ENCODE data around the gene NET1.

NET1 gene

DNA sequence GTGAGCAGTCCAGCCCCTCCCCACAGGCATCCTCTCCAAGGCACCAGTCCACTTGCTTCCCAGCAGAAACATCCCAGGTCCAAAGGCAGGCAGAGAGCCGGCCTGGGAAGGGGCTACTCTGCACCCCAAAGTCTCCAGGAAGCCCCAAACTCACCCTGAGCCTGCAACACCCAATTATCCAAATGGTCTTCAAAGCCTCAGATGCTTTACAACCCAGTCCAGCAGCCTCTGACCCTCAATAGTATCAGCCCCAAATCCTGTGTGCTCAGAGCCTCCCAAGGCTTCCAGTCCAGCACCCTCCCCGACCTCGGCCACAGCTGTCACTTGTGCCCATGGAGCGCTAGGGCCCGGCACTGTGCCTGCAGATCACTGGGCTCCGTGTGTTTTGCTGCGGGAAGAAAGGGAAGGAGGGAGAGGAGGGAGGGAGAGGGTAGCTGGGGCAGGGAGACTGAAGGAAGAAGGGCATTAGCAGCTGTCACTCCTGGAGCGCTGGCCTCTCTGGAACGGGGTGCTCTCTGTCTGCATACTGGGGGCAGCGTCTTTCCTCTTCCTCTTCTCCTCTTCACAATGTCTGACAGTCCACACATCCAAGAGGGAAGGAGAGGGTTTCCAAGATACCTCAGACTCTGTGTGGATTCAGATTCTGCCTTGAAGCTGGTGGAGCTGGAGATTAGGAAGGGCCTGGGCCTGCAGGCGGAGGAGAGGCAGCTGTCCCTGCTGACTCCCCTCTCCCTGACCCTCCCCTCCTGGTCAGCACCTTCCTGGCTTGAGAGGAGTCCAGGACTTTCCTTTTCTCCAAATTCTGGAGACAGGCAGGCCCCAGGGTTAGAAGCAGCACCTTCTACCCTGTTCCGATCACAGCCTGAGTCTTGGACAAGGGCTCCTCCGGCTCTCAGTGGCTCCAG, 73.8 kb downstream of the NET1 start:
- DNase-seq (ENCODE audit: low spot score), result no peak

DNA sequence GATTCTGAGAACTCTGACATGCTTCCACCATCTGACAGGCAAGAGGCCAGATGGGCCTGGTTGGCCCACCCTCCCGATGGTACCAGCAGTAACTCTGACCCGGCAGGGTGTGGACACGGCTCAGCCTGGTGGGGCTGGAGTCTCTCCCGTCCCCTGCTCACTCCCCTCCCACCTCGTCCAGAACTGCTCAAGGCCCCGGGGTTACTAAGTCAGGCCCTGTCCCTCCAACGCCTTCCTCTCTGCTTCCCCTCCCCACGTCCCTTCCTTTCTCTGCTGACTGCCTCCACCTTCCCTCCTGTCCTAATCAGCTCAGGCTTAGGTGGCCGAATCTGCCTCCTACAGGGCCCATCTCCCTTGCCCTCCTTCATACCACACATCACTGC, 74.5 kb downstream of the NET1 start:
- DNase-seq (ENCODE audit: low spot score), result no peak

DNA sequence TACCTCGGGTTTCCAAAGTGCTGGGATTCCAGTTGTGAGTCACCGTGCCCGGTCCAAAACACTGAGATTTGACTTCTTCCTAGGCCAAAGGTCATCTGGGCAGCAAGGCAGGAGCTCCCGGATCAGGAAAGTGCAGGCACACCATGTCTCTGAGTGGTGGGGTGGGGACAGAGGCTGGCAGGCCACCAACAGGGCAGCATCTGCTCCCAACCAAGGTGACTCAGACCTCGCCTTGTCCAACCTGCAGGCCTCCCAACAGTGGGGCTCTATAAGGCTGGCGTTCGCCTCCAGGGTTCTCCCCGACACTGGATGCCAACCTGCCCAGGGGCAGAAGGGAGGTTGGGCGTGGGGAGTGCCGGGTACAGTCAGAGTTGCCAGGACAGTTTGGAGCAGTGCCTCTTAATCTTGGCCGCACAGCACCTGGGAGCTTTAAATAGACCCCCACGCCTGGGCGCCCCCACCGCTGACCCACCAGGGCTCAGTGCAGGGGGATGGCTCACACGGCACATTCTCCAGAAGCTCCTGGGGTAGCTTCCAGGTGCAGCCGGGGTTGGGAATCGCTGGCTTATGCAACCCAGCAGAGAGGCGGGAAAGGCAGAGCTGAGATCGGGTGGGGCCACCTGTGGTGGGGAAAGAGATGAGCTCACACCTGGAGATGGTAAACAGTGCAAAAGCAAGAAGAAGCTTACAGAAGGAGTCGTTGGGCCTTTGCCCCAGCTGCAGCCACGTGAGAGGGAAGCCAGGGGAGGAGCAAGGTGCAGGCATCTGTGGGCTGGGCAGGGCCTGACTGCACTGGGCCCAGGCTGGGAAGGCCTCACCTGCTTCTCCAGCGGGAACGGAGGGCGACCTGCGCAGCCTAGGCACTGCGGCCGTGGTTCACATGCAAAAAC, 76.2 kb downstream of the NET1 start:
- no peak for DNase-seq (ENCODE audit: low spot score)

DNA sequence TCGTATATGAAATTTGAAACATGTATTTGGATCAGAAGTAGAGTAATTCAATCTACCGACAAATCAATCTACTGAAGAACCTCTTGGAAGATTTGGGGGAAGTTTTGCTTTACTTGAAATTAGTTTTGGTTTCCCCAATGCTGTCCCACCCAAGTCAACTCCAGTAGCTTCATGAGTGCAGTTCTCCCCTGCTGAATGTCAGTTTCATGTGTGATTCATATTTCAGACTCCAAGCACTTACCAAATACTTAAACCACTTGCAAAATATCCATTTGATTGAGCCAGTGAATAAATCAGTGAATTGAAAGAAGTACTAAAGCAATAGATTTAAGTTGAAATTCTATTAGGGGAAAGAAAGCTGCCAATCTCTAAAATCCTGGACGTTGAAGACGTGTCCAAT, 77.7 kb downstream of the NET1 start:
- DNase-seq (ENCODE audit: low spot score), result no peak

DNA sequence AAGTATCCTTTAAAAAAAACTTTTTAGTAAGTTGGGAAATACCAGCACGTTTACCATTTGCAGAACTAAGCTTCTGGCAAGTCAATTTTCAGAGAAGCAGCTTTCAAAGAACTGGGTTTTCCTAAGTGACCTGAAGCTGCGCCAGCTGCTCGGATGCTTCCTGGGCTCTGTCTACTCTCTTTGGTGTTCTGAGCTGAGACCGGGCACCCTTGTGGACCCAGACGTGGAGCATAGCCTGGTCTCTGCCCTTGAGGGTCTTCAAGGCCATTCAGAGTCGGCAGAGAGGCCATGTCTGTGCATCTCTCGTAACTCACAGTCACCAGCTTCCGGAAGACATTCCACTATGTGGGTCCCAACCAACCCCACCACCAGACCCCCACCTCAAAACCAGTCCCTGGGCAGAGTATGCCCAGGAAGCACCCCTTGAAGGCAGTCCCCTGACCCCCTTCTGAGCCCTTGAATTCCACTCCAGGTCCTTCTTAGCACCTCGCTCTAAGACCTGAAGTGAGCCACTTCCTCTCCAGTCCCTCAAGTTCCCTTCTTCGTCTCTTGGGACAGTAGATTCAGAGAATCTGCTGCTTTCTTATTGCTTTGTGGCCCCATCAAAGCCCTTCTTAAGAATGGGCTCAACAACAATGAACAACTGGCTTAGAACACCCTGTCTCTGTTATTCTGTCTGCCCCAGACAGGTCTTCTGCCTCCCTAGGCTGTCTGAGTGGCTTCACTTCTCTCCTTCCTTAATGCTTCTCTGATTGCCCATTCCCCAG, 78.5 kb downstream of the NET1 start:
- no peak for DNase-seq (ENCODE audit: low spot score)

DNA sequence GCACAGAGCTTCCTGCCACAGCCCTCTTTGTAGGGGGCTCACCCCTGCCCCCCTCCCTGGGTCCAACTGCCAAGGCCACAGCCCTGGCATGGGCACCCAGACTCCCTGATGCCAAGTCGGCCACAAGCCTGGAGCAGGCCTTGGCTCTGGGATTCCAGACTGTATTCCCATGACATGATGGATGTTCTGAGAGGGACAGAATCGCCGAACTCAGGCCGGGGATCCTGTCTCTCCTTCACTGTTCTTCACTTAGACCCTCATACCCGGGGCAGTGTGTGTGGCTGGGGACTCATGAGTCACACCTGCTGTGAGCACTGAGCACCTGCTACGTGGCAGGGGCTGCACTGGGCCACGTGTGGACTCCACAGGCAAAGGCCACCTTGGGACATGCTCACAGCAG, 79.1 kb downstream of the NET1 start:
- DNase-seq (ENCODE audit: low spot score), result no peak

DNA sequence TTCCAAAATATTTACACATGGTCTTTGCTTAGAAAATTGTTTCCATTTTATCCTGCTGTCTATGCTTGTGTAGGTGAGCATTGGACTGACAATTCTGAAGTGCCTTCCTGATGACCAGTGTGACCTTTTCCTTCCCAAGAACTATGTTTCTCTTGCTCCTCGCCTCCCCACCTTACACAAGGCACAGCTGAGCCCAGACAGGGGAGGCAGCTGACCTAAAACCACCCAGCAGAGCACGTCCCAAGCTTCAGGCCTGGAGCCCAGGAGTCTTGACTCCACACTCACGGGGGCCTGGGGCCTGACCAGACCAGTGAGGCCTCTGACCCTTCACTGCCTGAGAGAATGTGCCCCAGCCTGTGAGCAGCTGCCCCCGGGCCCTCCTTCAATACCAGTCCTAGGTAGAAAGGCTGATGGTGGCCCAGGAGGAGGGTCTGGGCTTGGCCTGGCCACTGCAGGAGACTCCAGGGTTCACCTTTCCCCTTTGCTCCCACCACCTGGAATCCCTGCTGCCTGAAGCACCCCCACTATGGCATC, 80.0 kb downstream of the NET1 start:
- no peak for DNase-seq (ENCODE audit: low spot score)

DNA sequence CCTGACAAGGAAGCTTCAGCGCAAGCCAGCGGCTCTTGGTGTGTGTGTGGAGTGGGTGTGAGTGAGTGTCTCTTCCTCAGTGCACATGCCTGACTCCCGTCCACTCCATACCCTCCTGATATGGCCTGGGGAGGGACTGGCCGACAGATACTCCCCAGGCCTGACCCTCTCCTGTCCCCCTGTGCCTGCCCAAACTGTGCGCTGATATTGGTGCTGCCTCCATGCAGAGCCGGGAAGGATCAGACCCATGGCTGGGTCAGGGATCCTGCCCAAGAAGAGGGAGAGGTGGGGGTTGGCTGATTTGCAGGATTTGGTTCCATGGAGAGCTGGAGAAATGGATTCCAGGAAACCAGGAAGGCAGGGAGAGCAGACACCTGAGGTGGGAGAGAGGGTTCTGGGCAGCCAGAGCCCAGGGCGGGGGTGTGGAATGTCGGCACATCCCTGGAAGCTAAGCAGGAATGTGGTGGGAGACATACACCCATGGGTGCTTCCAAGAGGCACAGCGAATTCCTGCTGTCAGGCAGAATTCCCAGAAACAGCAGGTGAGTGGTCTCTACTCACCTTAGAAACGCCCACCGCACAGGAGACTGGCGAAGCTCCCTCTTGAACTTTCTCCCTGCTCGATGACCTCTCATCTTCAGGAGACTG, 80.7 kb downstream of the NET1 start:
- DNase-seq (ENCODE audit: low spot score), result no peak

DNA sequence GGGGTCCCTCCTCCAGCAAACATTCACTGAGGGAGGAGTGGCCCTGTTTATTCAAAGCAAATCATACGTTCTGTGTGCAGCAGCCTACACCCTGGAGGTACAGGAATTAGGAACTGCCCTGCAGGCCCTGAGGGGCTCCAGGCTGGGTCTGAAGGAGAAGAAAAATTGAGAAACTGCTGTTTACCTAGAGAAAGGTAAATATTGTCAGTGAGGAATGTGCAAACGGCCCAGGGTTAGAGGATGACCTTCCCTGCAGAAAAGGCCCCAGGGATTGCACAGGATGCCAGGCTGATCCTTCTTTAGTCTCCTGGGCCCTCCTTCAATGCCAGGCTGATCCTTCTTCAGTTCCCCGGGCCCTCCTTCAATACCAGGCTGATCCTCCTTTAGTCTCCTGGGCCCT, 81.3 kb downstream of the NET1 start:
- no peak for DNase-seq (ENCODE audit: low spot score)

DNA sequence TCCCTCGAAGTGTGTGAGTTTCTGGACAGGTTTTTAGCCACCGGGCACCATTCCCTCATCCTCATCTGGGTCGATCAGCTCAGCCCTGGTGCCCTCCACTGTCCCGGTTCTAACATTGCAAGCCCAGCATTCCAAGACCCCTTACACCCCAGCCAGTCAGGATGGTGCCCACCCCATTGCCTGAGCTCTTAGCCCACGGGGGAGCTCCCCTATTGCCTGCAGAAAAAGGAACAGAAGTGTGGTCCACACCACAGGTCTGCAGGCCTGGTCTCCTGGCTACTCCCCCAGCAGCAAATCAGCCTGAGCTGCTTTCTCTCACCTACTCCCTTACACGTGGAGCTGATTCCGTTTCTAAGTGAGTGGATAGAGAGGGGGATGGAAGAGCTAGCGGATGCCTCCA, 82.3 kb downstream of the NET1 start:
- no peak for DNase-seq (ENCODE audit: low spot score)

DNA sequence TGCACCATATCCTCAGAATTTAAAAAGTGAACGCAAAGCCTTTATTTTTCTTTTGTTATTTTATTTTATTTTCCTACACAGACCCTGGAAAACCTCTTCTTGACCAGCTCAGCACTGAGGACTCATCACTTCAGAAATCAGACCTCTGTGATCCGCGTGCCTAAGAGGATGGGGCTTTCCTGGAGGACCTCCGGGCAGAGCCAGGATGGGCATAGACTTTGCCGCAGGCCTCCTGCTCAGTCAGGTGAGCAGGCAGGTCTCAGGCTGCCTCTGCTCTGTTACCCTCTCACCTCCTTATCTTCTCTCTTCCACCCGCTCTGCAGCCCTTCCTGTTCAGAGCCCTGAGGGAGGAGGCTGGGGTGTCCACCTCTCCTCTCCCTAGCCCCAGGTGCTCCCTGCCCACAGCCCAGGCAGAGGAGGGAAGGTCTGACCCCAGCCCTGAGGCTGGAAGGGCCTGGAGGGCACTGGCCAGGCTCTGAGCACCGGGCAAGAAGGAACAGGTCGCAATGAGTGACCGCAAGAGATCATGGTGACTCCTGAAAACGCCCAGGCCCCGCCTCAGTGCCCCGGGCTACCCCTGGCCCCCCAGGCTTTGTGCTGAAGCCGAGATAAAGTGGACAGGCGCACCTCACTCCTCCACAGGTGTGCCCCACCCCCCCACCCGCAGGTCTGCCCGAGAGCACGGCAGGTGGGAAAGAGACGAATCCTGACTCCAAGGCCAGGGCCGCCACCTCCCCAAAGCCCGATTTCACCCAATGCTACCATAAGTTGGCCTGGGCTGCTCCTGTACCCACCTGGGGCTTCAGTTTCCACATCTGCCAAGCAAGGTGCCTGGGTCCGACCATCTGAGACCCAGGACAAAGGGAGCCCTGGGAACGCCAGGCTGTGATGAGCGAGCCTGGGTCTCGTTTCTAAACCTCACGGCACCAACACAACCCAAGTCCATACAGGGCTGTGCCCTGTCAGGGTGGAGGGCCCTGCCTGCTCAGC, 84.2 kb downstream of the NET1 start:
- DNase-seq (ENCODE audit: low spot score), result no peak

DNA sequence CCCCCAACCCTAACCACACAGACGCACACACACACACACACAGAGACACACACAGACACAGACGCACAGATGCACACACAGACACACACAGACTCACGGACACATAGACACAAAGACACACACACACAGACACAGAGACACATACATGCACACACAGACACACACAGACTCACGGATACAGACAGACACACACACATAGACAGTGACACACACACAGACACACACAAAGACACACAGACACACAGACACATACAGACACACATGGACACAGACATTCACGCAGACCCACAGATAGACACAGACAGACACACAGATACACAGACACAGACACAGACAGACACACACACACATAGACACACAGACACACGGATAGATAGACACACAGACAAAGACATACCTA, 84.9 kb downstream of the NET1 start:
- DNase-seq (ENCODE audit: low spot score), result no peak

DNA sequence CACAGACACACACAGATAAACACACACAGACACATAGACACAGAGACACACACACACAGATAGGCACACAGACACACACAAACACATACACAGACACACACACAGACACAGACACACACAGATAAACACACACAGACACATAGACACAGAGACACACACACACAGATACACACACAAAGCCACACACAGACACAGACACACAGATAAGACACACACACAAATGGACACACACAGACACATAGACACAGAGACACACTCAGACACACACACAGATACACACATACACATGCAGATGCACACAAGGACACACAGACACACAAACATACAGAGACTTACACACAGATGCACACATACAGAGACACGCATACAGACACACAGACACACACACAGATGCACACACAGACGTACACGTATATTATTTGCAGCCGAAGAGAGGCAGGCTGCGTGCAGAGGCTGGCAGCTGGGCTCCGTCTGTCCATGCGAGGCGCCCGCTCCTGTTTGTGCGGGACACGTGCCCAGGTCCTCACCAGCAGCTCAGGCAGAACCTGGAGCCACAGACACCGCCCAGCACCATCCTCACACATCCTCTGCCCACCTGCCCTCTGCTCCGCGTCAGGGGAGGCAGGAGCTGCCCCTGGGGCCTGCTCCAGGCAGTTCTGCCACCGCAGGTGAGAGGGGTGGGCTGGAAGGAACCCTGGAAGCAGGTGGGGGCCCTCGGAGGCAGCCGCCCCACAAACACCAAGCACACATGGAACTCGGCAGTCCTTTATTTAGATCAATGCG, 85.8 kb downstream of the NET1 start:
- no peak for DNase-seq (ENCODE audit: low spot score)

DNA sequence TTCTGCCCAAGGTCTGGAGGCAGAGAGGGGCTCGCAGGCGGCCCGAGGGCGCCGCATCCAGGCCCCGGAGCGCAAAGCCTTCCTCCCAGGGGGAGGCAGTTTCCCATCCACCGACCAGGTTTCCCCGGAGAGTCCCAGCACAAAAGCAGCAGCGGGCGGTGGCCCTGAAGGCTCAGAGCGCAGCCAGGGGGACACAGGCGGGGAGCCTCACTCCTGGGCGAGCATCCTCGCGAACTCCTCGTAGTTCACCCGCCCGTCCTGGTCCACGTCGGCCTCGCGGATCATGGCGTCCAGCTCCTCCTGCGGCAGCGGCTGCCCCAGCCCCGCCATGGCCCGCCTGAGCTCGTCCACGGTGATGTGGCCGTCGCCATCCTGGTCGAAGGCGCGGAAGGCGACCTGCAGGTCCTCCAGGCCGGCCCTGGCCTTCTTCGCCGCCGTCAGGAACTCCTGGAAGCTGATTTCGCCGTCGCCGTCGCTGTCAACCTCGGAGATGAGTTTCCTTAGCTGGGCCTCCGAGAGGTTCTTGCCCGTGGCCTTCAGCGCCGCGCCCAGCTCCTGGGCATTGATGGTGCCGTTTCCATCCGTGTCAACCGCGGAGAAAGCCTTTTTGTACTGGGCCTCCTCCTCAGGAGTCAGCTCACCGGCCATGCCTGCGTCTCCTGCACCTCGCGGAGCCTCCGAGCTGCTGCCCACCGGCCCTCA, 86.6 kb downstream of the NET1 start:
- DNase-seq (ENCODE audit: low spot score), result no peak

DNA sequence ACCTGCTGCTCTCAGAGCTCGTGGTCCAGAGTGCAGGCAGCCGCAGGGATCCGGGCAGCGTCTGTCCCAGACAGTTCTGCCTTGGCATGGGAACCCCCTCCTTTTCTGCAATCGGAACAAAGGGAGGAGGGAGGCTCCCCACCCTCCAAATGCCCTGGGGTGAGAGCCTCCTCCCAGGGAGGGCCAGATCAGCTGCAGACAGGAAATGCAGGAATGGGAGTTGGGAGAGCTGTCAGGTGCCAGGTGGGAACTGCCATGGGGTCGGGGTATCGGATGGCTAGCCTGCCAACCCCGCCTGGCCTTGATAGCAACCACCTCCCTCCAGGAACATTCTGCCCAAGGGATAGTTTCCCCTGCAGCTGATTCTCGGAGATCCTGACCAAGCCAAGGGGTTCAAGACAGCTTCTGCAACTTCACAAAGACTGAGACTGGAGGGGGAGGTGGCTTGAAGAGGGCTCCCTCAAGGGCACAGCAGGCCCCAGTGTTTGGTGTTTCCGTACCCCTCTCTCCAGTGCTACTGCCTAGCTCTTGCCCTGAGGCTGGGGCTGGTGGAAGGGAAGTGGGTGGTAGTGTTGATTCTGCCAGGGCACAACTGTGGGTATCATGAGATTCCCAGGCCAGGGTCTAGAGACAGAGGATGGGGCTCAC, 87.3 kb downstream of the NET1 start, which contains the start of gene CALML5:
TSS of gene CALML5 (minus strand) at position 78 of the 648 bp plus-strand sequence. CDS start 132 bp downstream, outside the sequence.
- no peak for DNase-seq (ENCODE audit: low spot score)

DNA sequence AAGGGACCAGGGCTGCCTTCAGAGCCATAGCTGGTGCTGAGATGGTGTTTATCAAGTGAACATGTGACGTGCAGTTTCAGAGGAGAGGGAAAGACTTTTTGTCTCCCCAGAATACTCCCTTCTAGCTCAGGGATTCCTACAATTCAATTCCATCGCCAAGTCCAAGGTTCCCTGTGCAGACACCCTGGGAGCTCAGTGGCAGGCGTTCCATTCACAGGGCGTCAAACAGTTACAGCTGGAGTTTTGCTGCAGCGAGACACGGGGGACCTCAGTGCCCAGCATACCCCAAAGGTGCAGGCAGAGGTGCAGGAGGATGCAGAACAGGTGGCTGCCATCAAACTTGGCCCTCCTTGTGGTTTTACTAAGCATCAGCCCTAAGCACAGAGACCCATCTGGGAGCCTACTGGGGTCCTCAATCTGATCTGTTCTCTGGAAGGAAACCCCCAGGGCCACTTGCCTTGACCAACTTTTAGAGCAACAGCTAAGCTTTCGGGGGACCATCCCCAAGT, 87.9 kb downstream of the NET1 start:
- DNase-seq (ENCODE audit: low spot score), result no peak

DNA sequence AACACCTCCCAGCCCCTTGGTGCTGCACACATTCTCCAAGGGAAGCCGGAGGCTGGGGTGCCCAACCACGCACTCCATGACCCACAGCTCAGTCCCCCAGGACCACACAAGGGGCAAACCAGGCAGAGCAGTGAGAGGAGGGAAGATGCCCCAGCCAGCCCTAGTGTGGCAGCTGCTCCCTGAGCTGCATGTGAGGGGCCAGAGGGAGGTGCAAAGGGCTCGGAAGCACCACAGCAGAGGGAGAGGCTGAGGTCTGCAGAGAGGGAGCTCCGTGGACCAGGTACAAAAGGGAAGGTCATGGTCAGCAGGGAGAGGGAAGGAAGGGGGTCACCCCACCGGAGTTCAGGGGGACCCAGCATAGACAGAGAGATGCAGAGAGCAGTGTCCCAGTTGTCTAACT, 88.6 kb downstream of the NET1 start:
- no peak for DNase-seq (ENCODE audit: low spot score)

DNA sequence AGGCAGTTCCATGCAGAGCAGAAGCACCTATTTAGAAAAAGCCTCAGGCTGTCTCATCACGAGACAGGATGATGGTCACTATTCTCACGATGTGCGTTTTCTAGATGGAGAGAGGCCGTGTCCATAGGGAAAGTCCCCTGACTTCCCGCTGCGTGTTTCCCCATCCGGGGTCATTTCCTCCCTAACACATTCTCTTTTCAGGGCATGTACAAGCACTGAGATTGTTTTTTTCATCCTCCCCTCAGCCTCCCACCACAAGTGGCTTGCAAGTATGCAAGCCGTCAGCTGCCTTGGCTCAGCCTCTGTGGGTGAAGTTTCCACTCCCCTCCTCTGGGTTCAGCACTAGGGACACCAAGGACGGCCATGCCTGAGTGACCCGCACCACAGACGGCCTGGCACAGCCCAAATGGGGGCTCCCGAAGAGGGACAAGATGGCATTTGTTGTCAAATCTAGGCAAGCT, 89.7 kb downstream of the NET1 start:
- no peak for DNase-seq (ENCODE audit: low spot score)
